SU-DHL-6 (cell line): ENCODE data around the gene COL4A2.

Source experiments
- H2AFZ ChIP-seq: fragments of 200-600 bp; sonication (generic); 2 replicates; pipeline ENCODE4 v1.6.1; 2014; ENCODE audit warnings: low read depth, mild to moderate bottlenecking, moderate library complexity, mixed read lengths, antibody characterized with exemption, low read length; ENCODE audit not compliant: severe bottlenecking
- H3F3A ChIP-seq: fragments of 200-600 bp; shearing (Covaris generic); 2 replicates; pipeline ENCODE4 v1.6.0; 2016; ENCODE audit warnings: antibody characterized with exemption, mild to moderate bottlenecking; ENCODE audit not compliant: insufficient read depth
- H3K27ac ChIP-seq: fragments of 200-600 bp; sonication (generic); 2 replicates; pipeline ENCODE4 v1.5.1; 2016; ENCODE audit warnings: low read depth, mild to moderate bottlenecking, low read length, moderate library complexity, mixed read lengths
- H3K27me3 ChIP-seq: fragments of 200-600 bp; sonication (generic), shearing (Covaris generic); 2 replicates; pipeline ENCODE4 v1.6.0; 2014; ENCODE audit warnings: mild to moderate bottlenecking, low read length
- H3K36me3 ChIP-seq: fragments of 200-600 bp; sonication (generic); 2 replicates; pipeline ENCODE4 v1.6.1; 2014; ENCODE audit warnings: mild to moderate bottlenecking, low read length, mixed read lengths
- H3K4me2 ChIP-seq: fragments of 300-600, 200-600 bp; shearing (Covaris generic), sonication (generic); 2 replicates; pipeline ENCODE4 v1.6.0; 2014; ENCODE audit warnings: low read length, low read depth, mild to moderate bottlenecking; ENCODE audit not compliant: poor library complexity, severe bottlenecking
- H3K4me3 ChIP-seq: fragments of 200-600 bp; sonication (generic); 2 replicates; pipeline ENCODE4 v1.5.1; 2014; ENCODE audit warnings: antibody characterized with exemption, low read length, mild to moderate bottlenecking, mixed read lengths; ENCODE audit not compliant: insufficient read depth, poor library complexity, severe bottlenecking
- H3K79me2 ChIP-seq: fragments of 200-600 bp; sonication (generic); 2 replicates; pipeline ENCODE4 v1.6.1; 2014; ENCODE audit warnings: mild to moderate bottlenecking, low read length, moderate library complexity; ENCODE audit not compliant: insufficient read depth
- H3K9ac ChIP-seq: fragments of 200-600 bp; sonication (generic); 2 replicates; pipeline ENCODE4 v1.7.0; 2014; ENCODE audit warnings: mild to moderate bottlenecking, low read length
- H3K9me2 ChIP-seq: fragments of 200-600 bp; sonication (generic); replicated peaks from 2 replicates; pipeline ENCODE4 v1.6.1; 2014; ENCODE audit warnings: low read length; ENCODE audit not compliant: insufficient read depth
- H3K9me3 ChIP-seq: fragments of 200-600 bp; sonication (generic); 2 replicates; pipeline ENCODE4 v1.6.1; 2014; ENCODE audit warnings: low read length, mixed read lengths; ENCODE audit not compliant: insufficient read depth
- H4K20me1 ChIP-seq: fragments of 200-600 bp; sonication (generic); 2 replicates; pipeline ENCODE4 v1.6.1; 2014; ENCODE audit warnings: low read depth, mild to moderate bottlenecking, antibody characterized with exemption, low read length, moderate library complexity, mixed read lengths
- EZH2phosphoT487 ChIP-seq: fragments of 200-600 bp; sonication (generic), shearing (Covaris generic); conservative IDR thresholded peaks from 2 replicates; pipeline ENCODE4 v1.6.1; 2018; ENCODE audit warnings: mild to moderate bottlenecking, antibody characterized with exemption, low read length, moderate library complexity, mixed read lengths
- TF ChIP-seq, protein P1 (sequence below): fragments of 200-600 bp; sonication (generic); IDR thresholded peaks from one replicate; pipeline ENCODE4 v1.5.1; 2017; ENCODE audit warnings: antibody characterized with exemption, mild to moderate bottlenecking, low read length, moderate library complexity; ENCODE audit not compliant: insufficient read depth, poor library complexity, severe bottlenecking

Gene COL4A2

DNA sequence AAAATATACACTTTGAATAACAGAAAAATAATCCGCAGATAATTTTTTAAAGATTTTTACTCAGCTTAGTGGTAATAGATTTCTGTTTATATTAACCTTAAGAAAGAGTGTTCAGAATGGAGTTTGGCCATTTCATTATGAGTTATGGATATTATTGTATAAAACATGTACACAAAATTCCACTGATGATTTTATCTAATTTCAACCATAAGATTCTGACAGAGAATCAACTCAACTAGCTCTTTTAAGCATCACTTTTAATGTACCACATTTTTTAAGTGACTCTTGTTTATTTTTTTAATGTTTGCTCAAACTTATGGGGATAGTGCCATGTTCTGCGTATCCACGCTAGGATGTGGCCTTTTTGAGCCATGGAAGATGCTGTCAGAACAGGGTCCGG, 75.7 kb downstream of the COL4A2 start:
- Histone ChIP-seq H3K27me3 (no peaks in the 10 kb centered on the region), H2AFZ (no peak overlapping the region), H3F3A (no peaks in the 10 kb centered on the region), H3K4me3 (no peak overlapping the region), H3K9me3 (peaks cover 5% of the 10 kb centered on the region; the same call in 1 of the 2 replicates), H3K4me2 (no peak overlapping the region), H3K79me2 (no peaks in the 10 kb centered on the region), H3K27ac (no peak overlapping the region), H3K36me3 (no peaks in the 10 kb centered on the region), H3K9ac (no peak overlapping the region), H3K9me2 (no peaks in the 10 kb centered on the region), H4K20me1 (no peaks in the 10 kb centered on the region)
- TF ChIP-seq EZH2phosphoT487: no peak
- TF ChIP-seq, protein P1, sequence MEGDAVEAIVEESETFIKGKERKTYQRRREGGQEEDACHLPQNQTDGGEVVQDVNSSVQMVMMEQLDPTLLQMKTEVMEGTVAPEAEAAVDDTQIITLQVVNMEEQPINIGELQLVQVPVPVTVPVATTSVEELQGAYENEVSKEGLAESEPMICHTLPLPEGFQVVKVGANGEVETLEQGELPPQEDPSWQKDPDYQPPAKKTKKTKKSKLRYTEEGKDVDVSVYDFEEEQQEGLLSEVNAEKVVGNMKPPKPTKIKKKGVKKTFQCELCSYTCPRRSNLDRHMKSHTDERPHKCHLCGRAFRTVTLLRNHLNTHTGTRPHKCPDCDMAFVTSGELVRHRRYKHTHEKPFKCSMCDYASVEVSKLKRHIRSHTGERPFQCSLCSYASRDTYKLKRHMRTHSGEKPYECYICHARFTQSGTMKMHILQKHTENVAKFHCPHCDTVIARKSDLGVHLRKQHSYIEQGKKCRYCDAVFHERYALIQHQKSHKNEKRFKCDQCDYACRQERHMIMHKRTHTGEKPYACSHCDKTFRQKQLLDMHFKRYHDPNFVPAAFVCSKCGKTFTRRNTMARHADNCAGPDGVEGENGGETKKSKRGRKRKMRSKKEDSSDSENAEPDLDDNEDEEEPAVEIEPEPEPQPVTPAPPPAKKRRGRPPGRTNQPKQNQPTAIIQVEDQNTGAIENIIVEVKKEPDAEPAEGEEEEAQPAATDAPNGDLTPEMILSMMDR: no peak

DNA sequence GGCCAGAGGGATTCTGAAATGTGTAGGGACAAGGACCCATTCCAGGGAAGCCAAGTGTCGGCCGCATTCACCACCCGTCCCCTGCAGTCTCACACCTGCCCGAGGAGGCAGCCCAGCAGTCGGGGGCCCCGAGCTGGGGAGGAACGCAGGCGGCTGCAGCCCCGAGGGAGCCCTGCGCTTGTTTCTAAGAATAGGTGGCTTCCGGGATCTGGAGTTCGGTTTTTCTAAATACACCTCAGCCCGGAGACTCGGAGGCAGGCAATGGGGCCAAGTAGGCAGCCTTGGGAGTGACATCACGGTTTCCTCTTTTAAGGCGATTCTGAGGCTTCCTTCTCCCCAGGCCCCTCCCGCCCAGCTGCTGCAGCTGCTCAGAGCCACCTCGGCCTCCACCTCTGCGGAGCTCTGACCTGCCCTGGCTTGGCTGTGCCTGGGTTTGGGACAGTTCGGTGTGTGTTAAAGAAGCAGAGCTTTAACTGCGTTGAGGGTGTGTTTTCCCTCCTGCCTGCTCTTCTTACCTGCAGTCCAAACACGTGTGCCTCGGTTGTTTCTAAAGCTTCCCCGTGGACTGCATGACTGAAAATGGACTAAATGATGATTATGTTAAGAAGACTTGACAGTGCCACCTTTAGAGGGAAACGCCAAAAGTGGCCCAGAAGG, 80.5 kb downstream of the COL4A2 start:
- H3K4me2 ChIP-seq: no peak overlapping the region
- no peaks in the 10 kb centered on the region for H3F3A ChIP-seq
- no peak overlapping the region for H2AFZ ChIP-seq
- H4K20me1 ChIP-seq: no peaks in the 10 kb centered on the region
- H3K4me3 ChIP-seq: no peak overlapping the region
- H3K9ac ChIP-seq: no peak overlapping the region
- no peak for TF ChIP-seq EZH2phosphoT487
- TF ChIP-seq, protein P1: no peak
- H3K9me2 ChIP-seq: no peaks in the 10 kb centered on the region
- H3K36me3 ChIP-seq: no peaks in the 10 kb centered on the region
- H3K27ac ChIP-seq: no peak overlapping the region
- H3K79me2 ChIP-seq: no peaks in the 10 kb centered on the region
- H3K9me3 ChIP-seq: peaks cover 5% of the 10 kb centered on the region; the same call in 1 of the 2 replicates
- no peaks in the 10 kb centered on the region for H3K27me3 ChIP-seq

DNA sequence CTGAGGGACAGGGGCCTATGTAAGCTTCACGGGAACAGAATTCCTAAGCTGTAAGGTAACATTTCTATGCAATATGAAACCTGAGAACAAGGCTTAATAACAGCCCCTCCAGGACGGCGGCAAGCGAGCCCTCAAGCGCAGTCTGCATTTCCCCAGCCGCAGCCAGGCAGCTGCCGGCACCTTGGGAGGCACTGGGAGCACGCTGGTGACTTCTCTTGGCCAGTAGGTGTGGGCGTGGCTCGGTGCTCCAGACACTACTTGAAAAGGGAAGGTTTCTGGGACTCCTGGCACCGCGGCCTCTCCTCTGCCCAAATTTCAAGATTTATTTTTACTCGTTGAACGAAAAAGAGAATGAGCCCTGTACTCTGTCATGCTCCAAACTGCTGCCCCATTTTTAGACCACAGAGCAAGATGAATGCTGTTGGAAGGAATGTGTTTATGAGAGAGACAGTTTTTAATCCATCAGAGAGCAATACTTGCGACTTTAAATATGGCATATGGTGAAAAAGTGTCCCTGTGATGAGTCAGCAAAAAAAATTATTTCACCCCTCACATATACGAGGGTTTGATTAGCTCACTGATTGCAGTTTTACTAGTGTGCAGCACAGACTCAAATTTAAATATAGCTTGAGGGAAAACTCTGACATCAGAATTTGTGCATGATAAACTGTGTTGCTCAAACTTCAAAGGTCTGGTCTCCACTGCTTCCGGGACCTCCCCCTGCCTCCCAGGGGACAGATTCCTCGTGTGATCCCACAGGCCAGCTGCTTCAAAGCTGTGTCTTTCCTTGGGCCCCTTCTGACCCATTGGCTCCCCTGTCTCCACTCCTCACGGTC, 81.2 kb downstream of the COL4A2 start:
- H2AFZ ChIP-seq: no peak overlapping the region
- no peaks in the 10 kb centered on the region for H4K20me1 ChIP-seq
- H3K27me3 ChIP-seq: no peaks in the 10 kb centered on the region
- TF ChIP-seq, protein P1: no peak
- no peak for TF ChIP-seq EZH2phosphoT487
- H3F3A ChIP-seq: no peaks in the 10 kb centered on the region
- H3K9me2 ChIP-seq: no peaks in the 10 kb centered on the region
- H3K4me3 ChIP-seq: no peak overlapping the region
- H3K27ac ChIP-seq: no peak overlapping the region
- no peak overlapping the region for H3K4me2 ChIP-seq
- H3K79me2 ChIP-seq: no peaks in the 10 kb centered on the region
- peaks cover 5% of the 10 kb centered on the region; the same call in 1 of the 2 replicates for H3K9me3 ChIP-seq
- H3K9ac ChIP-seq: no peak overlapping the region
- H3K36me3 ChIP-seq: no peaks in the 10 kb centered on the region
